GM12878 (cell line): ENCODE results near the gene C1QL1. TPM values are rescaled to one million over a fixed set of nuclear protein-coding genes. Genes with fewer than 3 reads are reported as not detected.

Experiments used
- ATAC-seq: fragments of 200-7000 bp; cut with Tn5 transposase; 3 replicates; pipeline ENCODE4 v1.9.1; 2020; ENCODE audit warnings: mild to moderate bottlenecking, moderate library complexity
- BruUV-seq: library from RNA; stranded (reverse); fragments of 400-500 nt; replicated peaks from 2 replicates; lab custom pipeline; 2021; lab: Mats Ljungman, UMichigan
- CTCF ChIA-PET: fragments of 300-600 bp; sonication (Branson Sonifier 250); formaldehyde crosslinking; extraction: SDS; loops from one replicate; lab custom pipeline; 2021; ENCODE audit warnings: inconsistent platforms; lab: Yijun Ruan, JAX
- POLR2A ChIA-PET: fragments of 350-600 bp; formaldehyde crosslinking; extraction: SDS; loops from one replicate; lab custom pipeline; 2021; ENCODE audit warnings: inconsistent platforms; lab: Charles Lee
- RAD21 ChIA-PET: fragments of 300-600 bp; sonication (Branson Sonifier 250); formaldehyde crosslinking; loops from one replicate; lab custom pipeline; 2023; ENCODE audit warnings: antibody characterized with exemption; ENCODE audit not compliant: unreplicated experiment; lab: Charles Lee
- SMC1A ChIA-PET: fragments of 300-600 bp; sonication (Branson Sonifier 250); formaldehyde crosslinking; loops from one replicate; lab custom pipeline; 2023; ENCODE audit not compliant: unreplicated experiment, uncharacterized antibody; lab: Charles Lee
- DNase-seq: peaks from one replicate; pipeline ENCODE4 v3.0.0-alpha.2; 2011; ENCODE audit warnings: low read depth, low spot score
- FAIRE-seq: peaks from 3 replicates; lab custom pipeline; 2011; peaks lifted over from hg19 to GRCh38; lab: Jason Lieb, UNC
- H2AFZ ChIP-seq: 2 replicates; pipeline ENCODE4 v1.6.0; 2011; ENCODE audit warnings: low read depth, low read length, control low read depth; ENCODE audit not compliant: control insufficient read depth
- H3K27ac ChIP-seq: 2 replicates; pipeline ENCODE4 v1.5.1; 2011; ENCODE audit warnings: control low read depth; ENCODE audit not compliant: control insufficient read depth, insufficient read depth
- H3K27me3 ChIP-seq, 2 experiments: replicated peaks in 1 of 2; 2 replicates each; pipeline versions ENCODE4 v1.6.0 to v1.6.1; 2011; ENCODE audit warnings: low read length in 1 of 2; ENCODE audit not compliant: control insufficient read depth in 2 of 2, insufficient read depth in 2 of 2
- H3K36me3 ChIP-seq, 2 experiments: 2 replicates each; pipeline ENCODE4 v1.5.1; 2011; ENCODE audit warnings: low read length in 1 of 2; ENCODE audit not compliant: control insufficient read depth in 2 of 2, insufficient read depth in 2 of 2
- H3K4me1 ChIP-seq: 2 replicates; pipeline ENCODE4 v1.6.1; 2011; ENCODE audit warnings: mild to moderate bottlenecking, low read length, moderate library complexity, mixed read lengths; ENCODE audit not compliant: control insufficient read depth, insufficient read depth
- H3K4me2 ChIP-seq: 2 replicates; pipeline ENCODE4 v1.6.0; 2011; ENCODE audit warnings: control low read depth; ENCODE audit not compliant: control insufficient read depth, insufficient read depth
- H3K4me3 ChIP-seq: fragments of 200-600 bp; sonication (generic); 2 replicates; pipeline ENCODE4 v1.5.1; 2016
- H3K79me2 ChIP-seq: 2 replicates; pipeline ENCODE4 v1.6.0; 2011; ENCODE audit warnings: low read length; ENCODE audit not compliant: control insufficient read depth, insufficient read depth
- H3K9ac ChIP-seq: 2 replicates; pipeline ENCODE4 v1.8.0; 2011; ENCODE audit warnings: low read length, control low read depth, mixed read lengths; ENCODE audit not compliant: control insufficient read depth, insufficient read depth
- H3K9me3 ChIP-seq: replicated peaks from 3 replicates; pipeline ENCODE4 v1.5.1; 2011; ENCODE audit warnings: mild to moderate bottlenecking, low read length; ENCODE audit not compliant: control insufficient read depth, insufficient read depth
- H4K20me1 ChIP-seq: 2 replicates; pipeline ENCODE4 v1.6.0; 2011; ENCODE audit not compliant: control insufficient read depth, insufficient read depth
- CHD2 ChIP-seq: IDR thresholded peaks from 2 replicates; pipeline ENCODE4 v1.6.1; 2011; ENCODE audit warnings: low read depth, low read length, improper control_type of control experiment, borderline replicate concordance
- CTCF ChIP-seq, 3 experiments: IDR thresholded peaks in 2 of 3; conservative IDR thresholded peaks in 1 of 3; 2 replicates each; pipeline ENCODE4 v1.5.1; 2011; ENCODE audit warnings: low read depth in 3 of 3, low read length in 3 of 3, mild to moderate bottlenecking in 3 of 3, control low read depth in 2 of 3, moderate library complexity in 2 of 3, inconsistent platforms in 1 of 3, mixed read lengths in 1 of 3; ENCODE audit not compliant: control insufficient read depth in 2 of 3, insufficient read depth in 1 of 3; ENCODE audit errors: extremely low read depth in 1 of 3
- FOS ChIP-seq: IDR thresholded peaks from 3 replicates; pipeline ENCODE4 v1.6.1; 2011; ENCODE audit warnings: borderline replicate concordance; ENCODE audit not compliant: insufficient read length; ENCODE audit errors: extremely low read depth
- IKZF1 ChIP-seq: fragments of 450-650 bp; conservative IDR thresholded peaks from 2 replicates; pipeline ENCODE4 v1.6.1; 2017; ENCODE audit warnings: antibody characterized with exemption, mild to moderate bottlenecking
- IKZF2 ChIP-seq, 2 experiments: fragments of 450-650 bp; IDR thresholded peaks; 2 replicates each; pipeline ENCODE4 v1.6.1; 2017; ENCODE audit warnings: mild to moderate bottlenecking in 2 of 2, moderate library complexity in 2 of 2
- RUNX3 ChIP-seq: IDR thresholded peaks from 2 replicates; pipeline ENCODE4 v1.6.1; 2012; ENCODE audit warnings: low read length, inconsistent platforms
- TARDBP ChIP-seq: IDR thresholded peaks from 2 replicates; pipeline ENCODE4 v1.6.1; 2016; ENCODE audit warnings: borderline replicate concordance
- TCF3 ChIP-seq: IDR thresholded peaks from 2 replicates; pipeline ENCODE4 v1.6.1; 2012; ENCODE audit warnings: low read depth, mild to moderate bottlenecking, low read length, borderline replicate concordance; ENCODE audit not compliant: insufficient read depth
- TCF7 ChIP-seq: IDR thresholded peaks from 2 replicates; pipeline ENCODE4 v1.6.1; 2014; ENCODE audit warnings: antibody characterized with exemption, borderline replicate concordance
- YY1 ChIP-seq: IDR thresholded peaks from 2 replicates; pipeline ENCODE4 v1.6.1; 2011; ENCODE audit warnings: low read depth, mild to moderate bottlenecking, low read length
- ZBTB4 ChIP-seq: fragments of 450-650 bp; formaldehyde crosslinking; IDR thresholded peaks from 2 replicates; pipeline ENCODE4 v1.4.0; 2022; ENCODE audit warnings: mild to moderate bottlenecking, moderate library complexity
- ZNF622 ChIP-seq: fragments of 450-650 bp; IDR thresholded peaks from 2 replicates; pipeline ENCODE4 v1.6.1; 2017; ENCODE audit warnings: mild to moderate bottlenecking, inconsistent platforms
- WGBS: methylation state at CpG from one replicate; pipeline ENCODE4 v1.1.6; 2016; ENCODE audit warnings: low lambda C conversion rate; ENCODE audit not compliant: insufficient replicate concordance, insufficient coverage; ENCODE audit errors: missing lambda C conversion rate; 5-methylcytosine and 5-hydroxymethylcytosine counted together
- in situ Hi-C: fragments of 300-500 bp; cut with MboI; formaldehyde crosslinking; loops from 9 replicates; pipeline ENCODE4 v1.14.3; 2018; ENCODE audit warnings: mixed read lengths
- intact Hi-C: fragments of 100-400 bp; cut with micrococcal nuclease; formaldehyde crosslinking; loops from one replicate; pipeline ENCODE4 v1.14.2; 2022; ENCODE audit not compliant: unreplicated experiment
- polyA plus RNA-seq, 11 experiments: library from polyadenylated mRNA; depleted of rRNA in 4 of 11; unstranded in 6 of 11; stranded (reverse) in 5 of 11; fragments of >200 nt; fragmentation: Nextera tagmentation in 4 of 11; fragmentation: Illumina TruSeq in 1 of 11; extraction: Ambion mirVana in 4 of 11; extraction: Trizol in 1 of 11; gene quantifications; 1 replicate in 1 of 11; 2 replicates in 10 of 11; pipeline versions ENCODE4 v1.2.1 to v1.2.3, GENCODE V29; 2011 to 2016; ENCODE audit warnings: inconsistent platforms in 2 of 11, missing spikeins in 2 of 11, low read depth in 1 of 11
- total RNA-seq, 4 experiments: library from RNA; depleted of rRNA in 3 of 4; stranded (reverse); fragments of >200 nt in 3 of 4; fragmentation: Illumina TruSeq in 1 of 4; extraction: Trizol in 1 of 4; gene quantifications; 2 replicates each; pipeline versions ENCODE4 v1.2.1 to v1.2.3, GENCODE V29; 2013 to 2021
- TF ChIP-seq, protein P1 (sequence below): fragments of 450-650 bp; IDR thresholded peaks from 2 replicates; pipeline ENCODE4 v1.6.1; 2017; ENCODE audit warnings: mild to moderate bottlenecking

Gene C1QL1
- total and polyA plus RNA-seq, 10 of the 15 experiments (the other 5 are each of a cell fraction or from before 2014, with no cell fraction given): not detected

DNA sequence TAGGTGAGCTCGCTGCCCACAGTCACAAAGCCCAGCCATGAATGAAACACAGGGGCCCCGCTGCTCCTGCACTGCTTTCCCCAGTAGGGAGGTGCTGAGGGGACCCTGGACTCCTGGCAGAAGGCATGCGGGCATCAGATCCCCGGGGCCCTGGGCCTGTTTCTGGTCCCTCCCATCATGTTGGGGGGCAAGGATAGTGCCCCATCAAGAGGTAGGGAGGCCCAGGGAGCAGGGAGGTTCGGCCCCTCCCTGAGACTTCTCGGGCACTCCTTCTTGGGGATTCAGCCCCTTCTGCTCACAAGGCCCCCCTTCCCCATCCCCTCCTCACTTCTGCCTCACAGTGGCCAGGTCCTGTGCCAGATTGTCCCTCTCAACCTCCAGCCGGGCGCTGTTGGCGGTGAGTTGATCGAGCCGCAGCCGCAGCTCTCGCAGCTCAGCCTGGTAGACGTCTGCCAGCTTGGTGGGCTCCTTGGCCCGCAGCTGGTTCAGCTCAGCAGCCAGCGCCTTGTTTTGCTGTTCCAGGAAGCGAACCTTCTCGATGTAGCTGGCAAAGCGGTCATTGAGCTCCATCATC lies 53.3 kb downstream of the C1QL1 start:
- no peak for DNase-seq

More for the DNA sequence above, 53.3 kb downstream of the C1QL1 start:
- TF ChIP-seq CHD2: no peak
- TF ChIP-seq TCF3: no peak
- TF ChIP-seq, protein P1, sequence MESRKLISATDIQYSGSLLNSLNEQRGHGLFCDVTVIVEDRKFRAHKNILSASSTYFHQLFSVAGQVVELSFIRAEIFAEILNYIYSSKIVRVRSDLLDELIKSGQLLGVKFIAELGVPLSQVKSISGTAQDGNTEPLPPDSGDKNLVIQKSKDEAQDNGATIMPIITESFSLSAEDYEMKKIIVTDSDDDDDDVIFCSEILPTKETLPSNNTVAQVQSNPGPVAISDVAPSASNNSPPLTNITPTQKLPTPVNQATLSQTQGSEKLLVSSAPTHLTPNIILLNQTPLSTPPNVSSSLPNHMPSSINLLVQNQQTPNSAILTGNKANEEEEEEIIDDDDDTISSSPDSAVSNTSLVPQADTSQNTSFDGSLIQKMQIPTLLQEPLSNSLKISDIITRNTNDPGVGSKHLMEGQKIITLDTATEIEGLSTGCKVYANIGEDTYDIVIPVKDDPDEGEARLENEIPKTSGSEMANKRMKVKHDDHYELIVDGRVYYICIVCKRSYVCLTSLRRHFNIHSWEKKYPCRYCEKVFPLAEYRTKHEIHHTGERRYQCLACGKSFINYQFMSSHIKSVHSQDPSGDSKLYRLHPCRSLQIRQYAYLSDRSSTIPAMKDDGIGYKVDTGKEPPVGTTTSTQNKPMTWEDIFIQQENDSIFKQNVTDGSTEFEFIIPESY: no peak
- no peak for TF ChIP-seq IKZF2 (IDR thresholded peaks at IDR 0.05)
- TF ChIP-seq ZBTB4 (CRISPR knock-in tag): no peak
- no peak for TF ChIP-seq CTCF (IDR thresholded peaks at IDR 0.05 in 2 of 3, conservative IDR thresholded peaks at IDR 0.05 in 1 of 3; ENCODE audit: control insufficient read depth in 2 of 3, extremely low read depth in 1 of 3, insufficient read depth in 1 of 3, low read depth in 3 of 3, low read length in 3 of 3)
- no peak for TF ChIP-seq TARDBP
- no peak for TF ChIP-seq TCF7
- no peak for TF ChIP-seq ZNF622
- no peak for TF ChIP-seq RUNX3
- no peak for TF ChIP-seq YY1
- TF ChIP-seq IKZF1: no peak
- TF ChIP-seq FOS: no peak
- no peak for FAIRE-seq
- no peaks in the 10 kb centered on the region for H3K9me3 ChIP-seq
- H3K36me3 ChIP-seq: no peaks in the 10 kb centered on the region
- no peak overlapping the region for H3K4me3 ChIP-seq
- H3K9ac ChIP-seq: no peak overlapping the region
- no peaks in the 10 kb centered on the region; a peak in 3 of 4 replicates for H3K27me3 ChIP-seq
- BruUV-seq: no TSS peak
- ChIA-PET CTCF (interaction anchor here (1.0 kb wide), 1 partner anchor 106 kb away, joined by 3 read pairs; no protein-coding TSS in a partner anchor), RAD21 (no interaction called here), SMC1A (interaction anchor here (1.0 kb wide), 1 partner anchor 15 kb away, joined by 3 read pairs; the partner anchor contains the start of gene EFTUD2), POLR2A (no interaction called here)
- WGBS: 59% methylated on average over 19 of the region's 19 CpGs
- peaks cover 6% of the 10 kb centered on the region for H3K4me1 ChIP-seq
- in situ Hi-C loops (no loop called here), intact Hi-C loops (no loop called here)
- no peak overlapping the region for H3K4me2 ChIP-seq
- no peak for ATAC-seq
- no peaks in the 10 kb centered on the region for H4K20me1 ChIP-seq
- no peaks in the 10 kb centered on the region for H3K79me2 ChIP-seq
- H2AFZ ChIP-seq: no peak overlapping the region
- no peak overlapping the region for H3K27ac ChIP-seq
